ENCODE results near the gene METTL9. TPM values are rescaled to one million over a fixed set of nuclear protein-coding genes. Genes with fewer than 3 reads are reported as not detected.
"Not testable (repeated sequence)": the region's sequence is repeated elsewhere in the genome, so short reads cannot be mapped to it uniquely, and the experiment has no call there.

METTL9 gene
- total and polyA plus RNA-seq, 7 experiments from 2014 or later = 68.4 to 128 (median 87.9) TPM

- ATAC-seq (peak; percentile 15), DNase-seq (peak in 8 of 9 donors; percentile 24 to 46 (median 40))
- peak overlapping the region; percentile 91 for H3K27ac ChIP-seq (ENCODE audit: low read depth, low read length)
- peak overlapping the region; percentile 87 to 98 (median 94) for H3K4me3 Mint-ChIP-seq
- no peaks in the 10 kb centered on the region for H3K27me3 ChIP-seq (ENCODE audit: control insufficient read depth in 2 of 2, insufficient read depth in 2 of 2, low read length in 2 of 2)
- POLR2A ChIA-PET = interaction anchor here (0.8 to 4.8 kb wide), 6 partner anchors 9 to 61 kb away, joined by 3 to 35 read pairs (median 5); no protein-coding TSS in a partner anchor
- intact Hi-C loops (cut with micrococcal nuclease) = loop anchor here in 1 of 2 donors (1.0 to 2.0 kb wide), 2 partner anchors 17 to 353 kb away; partner anchors contain the start of gene UQCRC2
- no peaks in the 10 kb centered on the region for H3K9me3 ChIP-seq (ENCODE audit: control insufficient read depth in 2 of 3, low read length in 3 of 3)
- H3K4me1 ChIP-seq (ENCODE audit: control insufficient read depth in 2 of 2, insufficient read depth in 2 of 2, low read length in 2 of 2) = peaks cover 21 to 32% of the 10 kb centered on the region in 2 donors
- CTCF ChIA-PET = interaction anchor here (0.6 to 1.5 kb wide), 3 partner anchors 9 to 609 kb away, joined by 3 to 6 read pairs (median 3); no protein-coding TSS in a partner anchor
- no peaks in the 10 kb centered on the region for H3K27me3 Mint-ChIP-seq
- H3K4me3 ChIP-seq (ENCODE audit: low read length) = peak overlapping the region; percentile 82
- H3K4me1 Mint-ChIP-seq = peaks cover 46 to 75% (median 60%) of the 10 kb centered on the region in 7 donors
- peaks cover 0 to 2% (median 0%) of the 10 kb centered on the region in 11 donors for H3K9me3 Mint-ChIP-seq
- H3K27ac Mint-ChIP-seq = peak overlapping the region; percentile 85 to 98 (median 92)
- no peaks in the 10 kb centered on the region for H3K36me3 ChIP-seq (ENCODE audit: control insufficient read depth in 2 of 3, insufficient read depth in 3 of 3, low read length in 3 of 3)
- H3K36me3 Mint-ChIP-seq = peaks cover 0 to 4% (median 0%) of the 10 kb centered on the region in 5 donors
Observed at GRCh38 chr16:21600031-21600773, 825 bp downstream of the METTL9 start.

- peaks cover 0 to 4% (median 0%) of the 10 kb centered on the region in 5 donors for H3K36me3 Mint-ChIP-seq
- peak overlapping the region in 1 of 10 donors; percentile 39 for H3K4me3 Mint-ChIP-seq
- H3K9me3 Mint-ChIP-seq = no peaks in the 10 kb centered on the region
- DNase-seq (no peak), ATAC-seq (no peak)
- CTCF ChIA-PET = interaction anchor here (0.9 to 1.2 kb wide), 4 partner anchors 9 to 43 kb away, joined by 3 to 4 read pairs (median 4); no protein-coding TSS in a partner anchor
- no peaks in the 10 kb centered on the region for H3K27me3 Mint-ChIP-seq
- intact Hi-C loops (cut with micrococcal nuclease) = no loop called here
- POLR2A ChIA-PET = interaction anchor here (0.7 kb wide), 2 partner anchors 11 to 373 kb away, joined by 3 read pairs; no protein-coding TSS in a partner anchor
- no peaks in the 10 kb centered on the region for H3K36me3 ChIP-seq (ENCODE audit: control insufficient read depth in 2 of 3, insufficient read depth in 3 of 3, low read length in 3 of 3)
- H3K27ac Mint-ChIP-seq = peak overlapping the region in 1 of 9 donors; percentile 10
- H3K4me1 ChIP-seq (ENCODE audit: control insufficient read depth in 2 of 2, insufficient read depth in 2 of 2, low read length in 2 of 2) = peaks cover 21 to 28% of the 10 kb centered on the region in 2 donors
- peaks cover 37 to 87% (median 63%) of the 10 kb centered on the region in 7 donors for H3K4me1 Mint-ChIP-seq
- H3K9me3 ChIP-seq (ENCODE audit: control insufficient read depth in 2 of 3, low read length in 3 of 3) = no peaks in the 10 kb centered on the region
- no peaks in the 10 kb centered on the region for H3K27me3 ChIP-seq (ENCODE audit: control insufficient read depth in 2 of 2, insufficient read depth in 2 of 2, low read length in 2 of 2)
- no peak overlapping the region for H3K27ac ChIP-seq (ENCODE audit: low read depth, low read length)
- H3K4me3 ChIP-seq (ENCODE audit: low read length) = no peak overlapping the region
Observed at GRCh38 chr16:21602785-21603184, 3.4 kb downstream of the METTL9 start.

GRCh38 chr16:21603928-21604327, 4.6 kb downstream of the METTL9 start:
- H3K4me3 ChIP-seq (ENCODE audit: low read length) = no peak overlapping the region
- POLR2A ChIA-PET = interaction anchor here (0.6 to 1.5 kb wide), 6 partner anchors 12 to 585 kb away, joined by 3 to 6 read pairs (median 4); no protein-coding TSS in a partner anchor

GRCh38 chr16:21605848-21606247, 6.5 kb downstream of the METTL9 start:
- H3K9me3 Mint-ChIP-seq; intact Hi-C loops (cut with micrococcal nuclease); H3K36me3 ChIP-seq (ENCODE audit: control insufficient read depth in 2 of 3, insufficient read depth in 3 of 3, low read length in 3 of 3); H3K9me3 ChIP-seq (ENCODE audit: control insufficient read depth in 2 of 3, low read length in 3 of 3); H3K4me3 Mint-ChIP-seq; DNase-seq; H3K27me3 Mint-ChIP-seq; H3K36me3 Mint-ChIP-seq; H3K27me3 ChIP-seq (ENCODE audit: control insufficient read depth in 2 of 2, insufficient read depth in 2 of 2, low read length in 2 of 2); H3K27ac Mint-ChIP-seq; H3K27ac ChIP-seq (ENCODE audit: low read depth, low read length); H3K4me3 ChIP-seq (ENCODE audit: low read length); ATAC-seq: not testable (repeated sequence)
- POLR2A ChIA-PET = interaction anchor here (0.6 to 0.9 kb wide), 2 partner anchors 16 to 20 kb away, joined by 3 to 6 read pairs; no protein-coding TSS in a partner anchor
- CTCF ChIA-PET = interaction anchor here (1.0 kb wide), 1 partner anchor 34 kb away, joined by 3 read pairs; no protein-coding TSS in a partner anchor
- peaks cover 50 to 95% (median 78%) of the 10 kb centered on the region in 7 donors for H3K4me1 Mint-ChIP-seq
- H3K4me1 ChIP-seq (ENCODE audit: control insufficient read depth in 2 of 2, insufficient read depth in 2 of 2, low read length in 2 of 2) = peaks cover 27 to 29% of the 10 kb centered on the region in 2 donors

More at GRCh38 chr16:21603928-21604327, 4.6 kb downstream of the METTL9 start:
- Histone ChIP-seq H3K36me3 (ENCODE audit: control insufficient read depth in 2 of 3, insufficient read depth in 3 of 3, low read length in 3 of 3) (no peaks in the 10 kb centered on the region), H3K4me1 (ENCODE audit: control insufficient read depth in 2 of 2, insufficient read depth in 2 of 2, low read length in 2 of 2) (peaks cover 23 to 29% of the 10 kb centered on the region in 2 donors), H3K27me3 (ENCODE audit: control insufficient read depth in 2 of 2, insufficient read depth in 2 of 2, low read length in 2 of 2) (no peaks in the 10 kb centered on the region), H3K27ac (ENCODE audit: low read depth, low read length) (no peak overlapping the region), H3K9me3 (ENCODE audit: control insufficient read depth in 2 of 3, low read length in 3 of 3) (no peaks in the 10 kb centered on the region)
- peaks cover 0 to 4% (median 0%) of the 10 kb centered on the region in 5 donors for H3K36me3 Mint-ChIP-seq
- CTCF ChIA-PET = interaction anchor here (0.9 to 1.2 kb wide), 4 partner anchors 21 to 42 kb away, joined by 3 to 4 read pairs (median 4); no protein-coding TSS in a partner anchor
- H3K4me3 Mint-ChIP-seq = peak overlapping the region in 1 of 10 donors; percentile 7
- ATAC-seq (no peak), DNase-seq (no peak)
- H3K27ac Mint-ChIP-seq = no peak overlapping the region
- intact Hi-C loops (cut with micrococcal nuclease) = no loop called here
- H3K27me3 Mint-ChIP-seq = no peaks in the 10 kb centered on the region
- H3K4me1 Mint-ChIP-seq = peaks cover 38 to 87% (median 66%) of the 10 kb centered on the region in 7 donors
- H3K9me3 Mint-ChIP-seq = no peaks in the 10 kb centered on the region

DNA sequence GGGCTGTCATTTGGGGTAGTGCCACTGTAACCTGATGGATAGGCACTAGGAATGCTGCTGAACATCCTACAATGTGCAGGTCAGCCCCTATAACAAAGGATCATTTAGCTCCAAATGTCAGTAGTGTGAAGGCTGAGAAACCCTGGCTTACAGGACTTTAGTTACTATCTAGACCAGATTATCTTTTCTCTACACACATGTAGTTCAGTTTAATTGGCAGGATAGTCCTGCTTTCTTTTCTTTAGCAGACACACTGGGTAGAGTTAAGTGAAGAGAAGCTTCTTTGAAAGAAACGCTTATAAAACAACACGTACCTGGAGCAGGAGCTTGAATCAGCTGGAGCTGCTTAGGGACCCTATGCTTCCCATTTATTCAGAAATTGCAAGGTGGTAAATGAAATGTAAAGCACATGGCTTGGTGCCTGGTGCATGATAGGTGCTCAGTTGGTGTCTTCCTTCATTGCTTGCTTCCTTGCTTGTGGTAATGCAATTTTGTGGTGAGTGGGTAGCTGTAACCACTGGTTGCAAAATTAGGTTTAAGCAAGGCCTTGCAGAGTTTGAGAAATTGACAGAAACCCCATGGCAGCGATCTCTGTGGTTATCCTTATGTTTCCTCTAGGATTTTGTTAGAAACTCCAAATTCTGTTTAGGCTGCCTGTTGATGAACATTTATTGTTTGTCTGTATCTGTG, 9.4 kb downstream of the METTL9 start:
- peaks cover 28 to 33% of the 10 kb centered on the region in 2 donors for H3K4me1 ChIP-seq (ENCODE audit: control insufficient read depth in 2 of 2, insufficient read depth in 2 of 2, low read length in 2 of 2)
- peak; percentile 66 for ATAC-seq
- no peaks in the 10 kb centered on the region for H3K9me3 ChIP-seq (ENCODE audit: control insufficient read depth in 2 of 3, low read length in 3 of 3)
- H3K36me3 ChIP-seq (ENCODE audit: control insufficient read depth in 2 of 3, insufficient read depth in 3 of 3, low read length in 3 of 3) = no peaks in the 10 kb centered on the region
- ChIA-PET POLR2A (interaction anchor here (0.5 to 1.2 kb wide), 4 partner anchors 9 to 12 kb away, joined by 3 to 5 read pairs (median 4); partner anchors contain the start of gene METTL9), CTCF (interaction anchor here (0.6 to 1.3 kb wide), 5 partner anchors 10 to 52 kb away, joined by 3 to 7 read pairs (median 4); no protein-coding TSS in a partner anchor)
- H3K4me3 ChIP-seq (ENCODE audit: low read length) = peak overlapping the region; percentile 19
- intact Hi-C loops (cut with micrococcal nuclease) = no loop called here
- peak in 2 of 9 donors; percentile 22 to 40 for DNase-seq
- H3K27me3 Mint-ChIP-seq = no peaks in the 10 kb centered on the region
- no peak overlapping the region for H3K27ac ChIP-seq (ENCODE audit: low read depth, low read length)
- H3K27ac Mint-ChIP-seq = peak overlapping the region in 8 of 9 donors; percentile 14 to 60 (median 38)
- no peaks in the 10 kb centered on the region for H3K9me3 Mint-ChIP-seq
- H3K36me3 Mint-ChIP-seq = peaks cover 0 to 5% (median 0%) of the 10 kb centered on the region in 5 donors
- peak overlapping the region in 9 of 10 donors; percentile 21 to 63 (median 46) for H3K4me3 Mint-ChIP-seq
- H3K27me3 ChIP-seq (ENCODE audit: control insufficient read depth in 2 of 2, insufficient read depth in 2 of 2, low read length in 2 of 2) = no peaks in the 10 kb centered on the region
- peaks cover 51 to 89% (median 76%) of the 10 kb centered on the region in 7 donors for H3K4me1 Mint-ChIP-seq

- no peak overlapping the region for H3K27ac ChIP-seq (ENCODE audit: low read depth, low read length)
- no peak for ATAC-seq
- H3K27ac Mint-ChIP-seq = no peak overlapping the region
- H3K27me3 Mint-ChIP-seq = no peaks in the 10 kb centered on the region
- CTCF ChIA-PET = no interaction called here
- H3K27me3 ChIP-seq (ENCODE audit: control insufficient read depth in 2 of 2, insufficient read depth in 2 of 2, low read length in 2 of 2) = no peaks in the 10 kb centered on the region
- peaks cover 28 to 33% of the 10 kb centered on the region in 2 donors for H3K4me1 ChIP-seq (ENCODE audit: control insufficient read depth in 2 of 2, insufficient read depth in 2 of 2, low read length in 2 of 2)
- intact Hi-C loops (cut with micrococcal nuclease) = no loop called here
- no peaks in the 10 kb centered on the region for H3K36me3 ChIP-seq (ENCODE audit: control insufficient read depth in 2 of 3, insufficient read depth in 3 of 3, low read length in 3 of 3)
- POLR2A ChIA-PET = interaction anchor here (0.9 to 1.0 kb wide), 2 partner anchors 12 to 13 kb away, joined by 3 to 4 read pairs; no protein-coding TSS in a partner anchor
- H3K9me3 Mint-ChIP-seq = no peaks in the 10 kb centered on the region
- no peaks in the 10 kb centered on the region for H3K9me3 ChIP-seq (ENCODE audit: control insufficient read depth in 2 of 3, low read length in 3 of 3)
- peak overlapping the region in 3 of 10 donors; percentile 12 to 48 (median 47) for H3K4me3 Mint-ChIP-seq
- no peak for DNase-seq
- H3K36me3 Mint-ChIP-seq = peaks cover 0 to 5% (median 2%) of the 10 kb centered on the region in 5 donors
- H3K4me1 Mint-ChIP-seq = peaks cover 50 to 89% (median 74%) of the 10 kb centered on the region in 7 donors
- H3K4me3 ChIP-seq (ENCODE audit: low read length) = no peak overlapping the region
Observed at GRCh38 chr16:21610006-21610544, 10.7 kb downstream of the METTL9 start.
